Measurements from ENCODE around the gene HEATR1. TPM values are rescaled to one million over a fixed set of nuclear protein-coding genes. Genes with fewer than 3 reads are reported as not detected.
A peak's percentile ranks its signal among the peaks of the same experiment; 100 is the strongest.

Gene HEATR1
- total RNA-seq, 2 donors from 2014 or later = 15.3 to 26.6 TPM

GRCh38 chr1:236530286-236530685, 74.0 kb downstream of the HEATR1 start:
- DNase-seq = no peak
- intact Hi-C loops (cut with DNase I) = no loop called here
- H3K27me3 ChIP-seq = no peaks in the 10 kb centered on the region
- TF ChIP-seq, protein P1, sequence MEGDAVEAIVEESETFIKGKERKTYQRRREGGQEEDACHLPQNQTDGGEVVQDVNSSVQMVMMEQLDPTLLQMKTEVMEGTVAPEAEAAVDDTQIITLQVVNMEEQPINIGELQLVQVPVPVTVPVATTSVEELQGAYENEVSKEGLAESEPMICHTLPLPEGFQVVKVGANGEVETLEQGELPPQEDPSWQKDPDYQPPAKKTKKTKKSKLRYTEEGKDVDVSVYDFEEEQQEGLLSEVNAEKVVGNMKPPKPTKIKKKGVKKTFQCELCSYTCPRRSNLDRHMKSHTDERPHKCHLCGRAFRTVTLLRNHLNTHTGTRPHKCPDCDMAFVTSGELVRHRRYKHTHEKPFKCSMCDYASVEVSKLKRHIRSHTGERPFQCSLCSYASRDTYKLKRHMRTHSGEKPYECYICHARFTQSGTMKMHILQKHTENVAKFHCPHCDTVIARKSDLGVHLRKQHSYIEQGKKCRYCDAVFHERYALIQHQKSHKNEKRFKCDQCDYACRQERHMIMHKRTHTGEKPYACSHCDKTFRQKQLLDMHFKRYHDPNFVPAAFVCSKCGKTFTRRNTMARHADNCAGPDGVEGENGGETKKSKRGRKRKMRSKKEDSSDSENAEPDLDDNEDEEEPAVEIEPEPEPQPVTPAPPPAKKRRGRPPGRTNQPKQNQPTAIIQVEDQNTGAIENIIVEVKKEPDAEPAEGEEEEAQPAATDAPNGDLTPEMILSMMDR (IDR thresholded peaks at IDR 0.05) = no peak
- peaks cover 4% of the 10 kb centered on the region for H3K4me1 ChIP-seq
- no peaks in the 10 kb centered on the region for H3K36me3 ChIP-seq
- H3K9me3 ChIP-seq = no peaks in the 10 kb centered on the region
- H3K9ac ChIP-seq (ENCODE audit: low read depth in 2 of 2, low read length in 2 of 2) = no peak overlapping the region
- H3K27ac ChIP-seq = no peak overlapping the region
- H3K4me3 ChIP-seq = no peak overlapping the region

DNA sequence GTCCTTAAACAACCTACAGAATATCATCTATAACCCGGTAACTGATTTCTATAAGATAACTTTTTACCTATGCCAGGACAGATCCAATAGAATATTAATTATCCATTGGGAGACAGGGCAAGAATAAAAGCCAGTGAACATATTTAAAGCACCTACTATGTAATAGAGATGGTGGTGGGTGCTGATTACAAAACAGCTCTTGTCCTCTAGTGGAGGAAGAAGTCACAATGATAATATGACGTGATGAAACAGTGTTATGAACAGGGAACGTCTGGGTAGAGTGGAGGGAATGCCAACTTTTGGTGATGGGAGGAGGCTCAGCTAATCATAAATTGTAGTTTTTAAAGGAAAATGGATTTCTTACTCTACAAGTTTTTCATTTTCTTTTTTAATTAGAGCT, 78.2 kb downstream of the HEATR1 start:
- intact Hi-C loops (cut with DNase I) = no loop called here
- Histone ChIP-seq H3K4me3 (no peak overlapping the region), H3K9ac (ENCODE audit: low read depth in 2 of 2, low read length in 2 of 2) (no peak overlapping the region), H3K27ac (no peak overlapping the region), H3K9me3 (no peaks in the 10 kb centered on the region), H3K36me3 (no peaks in the 10 kb centered on the region), H3K4me1 (peaks cover 2% of the 10 kb centered on the region), H3K27me3 (no peaks in the 10 kb centered on the region)
- DNase-seq = no peak
- TF ChIP-seq, protein P1 (IDR thresholded peaks at IDR 0.05) = no peak

GRCh38 chr1:236524895-236525184, 79.5 kb downstream of the HEATR1 start:
- Histone ChIP-seq H3K9ac (ENCODE audit: low read depth in 2 of 2, low read length in 2 of 2) (peak overlapping the region in 1 of 2 donors; percentile 97), H3K27ac (peak overlapping the region; percentile 82), H3K4me1 (no peaks in the 10 kb centered on the region), H3K4me3 (peak overlapping the region; percentile 91), H3K36me3 (no peaks in the 10 kb centered on the region), H3K9me3 (no peaks in the 10 kb centered on the region), H3K27me3 (no peaks in the 10 kb centered on the region)
- TF ChIP-seq, protein P1 (IDR thresholded peaks at IDR 0.05) = no peak
- no peak for DNase-seq
- intact Hi-C loops (cut with DNase I) = no loop called here

DNA sequence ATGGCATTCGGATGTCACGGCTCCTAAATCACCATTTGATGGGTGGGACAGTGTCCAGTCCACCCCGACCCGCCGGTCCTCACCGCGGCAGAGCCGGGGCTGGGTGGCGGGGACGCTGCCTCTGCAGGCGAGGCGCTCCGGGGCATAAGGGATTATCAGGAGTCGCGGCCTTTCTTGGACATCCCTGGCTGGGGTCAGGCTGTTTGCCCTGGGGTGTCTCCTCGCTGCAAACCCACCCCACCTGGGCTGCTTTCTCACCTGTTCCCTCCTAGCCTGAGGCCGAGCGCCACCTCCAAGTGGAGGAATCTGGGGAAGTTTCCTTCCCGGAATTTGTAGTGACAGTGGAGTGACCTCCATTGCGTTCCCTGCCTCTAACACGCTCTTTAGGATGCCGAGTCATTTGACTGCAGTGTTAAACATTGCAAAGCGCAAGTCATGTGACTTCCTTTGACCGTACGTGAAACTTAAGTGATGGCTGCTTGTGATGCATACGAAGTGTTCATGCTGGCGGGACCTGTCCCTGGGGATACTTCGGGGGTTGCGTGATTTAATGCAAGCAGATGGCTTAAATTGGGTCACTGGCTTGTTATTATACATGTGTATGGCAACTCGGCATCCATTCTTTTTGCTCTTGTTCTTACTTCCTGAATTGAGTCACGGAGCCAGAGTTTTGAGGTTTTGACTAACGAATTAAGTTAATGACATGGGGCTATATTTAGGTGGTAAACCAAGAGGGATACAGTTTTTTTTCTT, 80.0 kb downstream of the HEATR1 start:
- Histone ChIP-seq H3K27ac (peak overlapping the region; percentile 82), H3K27me3 (no peaks in the 10 kb centered on the region), H3K36me3 (no peaks in the 10 kb centered on the region), H3K4me1 (no peaks in the 10 kb centered on the region), H3K9ac (ENCODE audit: low read depth in 2 of 2, low read length in 2 of 2) (peak overlapping the region; percentile 94 to 97), H3K9me3 (no peaks in the 10 kb centered on the region), H3K4me3 (peak overlapping the region; percentile 91)
- TF ChIP-seq, protein P1 (IDR thresholded peaks at IDR 0.05) = no peak
- peak; percentile 82 for DNase-seq
- intact Hi-C loops (cut with DNase I) = no loop called here

- TF ChIP-seq, protein P1 (IDR thresholded peaks at IDR 0.05) = no peak
- peak within 1 kb of the TSS; percentile 82 for H3K27ac ChIP-seq
- DNase-seq = peak; percentile 91
- H3K4me3 ChIP-seq = peak within 1 kb of the TSS; percentile 91
- intact Hi-C loops (cut with DNase I) = no loop called here
- no peaks in the 10 kb centered on the region for H3K9me3 ChIP-seq
- no peaks in the 10 kb centered on the region for H3K36me3 ChIP-seq
- peak within 1 kb of the TSS; percentile 94 to 97 for H3K9ac ChIP-seq (ENCODE audit: low read depth in 2 of 2, low read length in 2 of 2)
- no peaks in the 10 kb centered on the region for H3K27me3 ChIP-seq
- no peaks in the 10 kb centered on the region for H3K4me1 ChIP-seq
Measured at GRCh38 chr1:236523704-236524141, 80.6 kb downstream of the HEATR1 start, which contains the start of gene LGALS8. TSS of gene LGALS8 (plus strand) at chr1:236523982. CDS start at chr1:236526071, 2,089 bp downstream.

All from colonic mucosa (tissue), 4 donors.